H1 (cell line): ENCODE measurements around the gene FAM170B.

Source experiments
- GTF2F1 ChIP-seq: IDR thresholded peaks from 2 replicates; pipeline ENCODE4 v1.6.1; 2012; ENCODE audit warnings: low read depth, low read length, improper control_type of control experiment, borderline replicate concordance
- KDM1A ChIP-seq: fragments of 200-600, 300-600 bp; sonication (generic); IDR thresholded peaks from 2 replicates; pipeline ENCODE4 v1.7.1; 2016; ENCODE audit warnings: mild to moderate bottlenecking, low read length, borderline replicate concordance
- SUZ12 ChIP-seq: fragments of 200-600 bp; sonication (generic); IDR thresholded peaks from 2 replicates; pipeline ENCODE4 v1.6.1; 2012; ENCODE audit warnings: mild to moderate bottlenecking, inconsistent platforms, low read length, moderate library complexity, mixed read lengths

- no peak for TF ChIP-seq KDM1A
- TF ChIP-seq SUZ12, result no peak
- no peak for TF ChIP-seq GTF2F1
These were observed 37.0 kb upstream of the FAM170B start for GRCh38 chr10:49170632-49171325.
